ENCODE results near the gene IL11.

DNA sequence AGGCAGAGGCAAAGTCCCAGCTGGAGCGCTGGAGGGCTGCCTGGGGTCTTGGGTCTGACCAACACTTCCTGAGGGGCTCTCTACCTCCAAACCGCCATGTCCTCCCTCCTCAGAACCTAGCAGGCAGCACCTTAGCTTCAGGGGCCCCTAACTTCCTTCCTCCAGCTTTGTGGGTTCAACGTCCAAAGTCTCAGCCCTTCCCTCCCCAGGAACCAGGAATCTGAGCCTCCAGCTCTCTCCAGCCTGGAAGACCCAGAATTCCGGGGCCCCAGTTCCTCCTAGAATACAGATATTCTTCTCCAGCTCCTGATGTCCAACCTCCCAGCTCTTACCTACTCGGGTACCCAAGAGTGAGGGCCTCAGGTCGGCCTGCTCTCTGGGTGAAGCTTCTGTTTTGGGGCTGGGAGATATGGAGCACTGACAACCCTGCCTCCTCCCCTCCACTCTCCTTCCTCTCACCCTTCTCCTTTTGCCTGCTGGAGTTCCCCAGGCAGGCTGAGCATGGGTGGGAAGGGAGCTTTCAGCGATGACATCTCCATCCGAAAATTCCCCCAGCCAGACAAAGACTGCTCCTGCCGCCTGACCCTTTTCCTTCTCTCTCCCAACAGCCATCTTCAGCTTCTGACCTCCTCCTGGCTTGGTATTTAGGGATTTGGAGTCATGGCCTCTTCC, 48.7 kb downstream of the IL11 start:
- TF ChIP-seq, protein P1, sequence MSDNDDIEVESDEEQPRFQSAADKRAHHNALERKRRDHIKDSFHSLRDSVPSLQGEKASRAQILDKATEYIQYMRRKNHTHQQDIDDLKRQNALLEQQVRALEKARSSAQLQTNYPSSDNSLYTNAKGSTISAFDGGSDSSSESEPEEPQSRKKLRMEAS (IDR thresholded peaks at IDR 0.05): no peak
- no peak for TF ChIP-seq RAD21 (IDR thresholded peaks at IDR 0.05; ENCODE audit: low read depth)
- no peak for TF ChIP-seq CREB1 (IDR thresholded peaks at IDR 0.05; ENCODE audit: low read depth)
- TF ChIP-seq FOXM1 (IDR thresholded peaks at IDR 0.05; ENCODE audit: borderline replicate concordance, low read depth): no peak
- TF ChIP-seq TAF1 (IDR thresholded peaks at IDR 0.05; ENCODE audit: low read depth): no peak
- no peak for TF ChIP-seq YY1 (IDR thresholded peaks at IDR 0.05; ENCODE audit: low read depth)
- no peak for TF ChIP-seq EGR1 (IDR thresholded peaks at IDR 0.05)
- no peak for TF ChIP-seq TEAD4 (IDR thresholded peaks at IDR 0.05)
- TF ChIP-seq EP300 (IDR thresholded peaks at IDR 0.05; ENCODE audit: borderline replicate concordance): no peak
- no peak for TF ChIP-seq NFIC (IDR thresholded peaks at IDR 0.05)
- TF ChIP-seq, protein P2, sequence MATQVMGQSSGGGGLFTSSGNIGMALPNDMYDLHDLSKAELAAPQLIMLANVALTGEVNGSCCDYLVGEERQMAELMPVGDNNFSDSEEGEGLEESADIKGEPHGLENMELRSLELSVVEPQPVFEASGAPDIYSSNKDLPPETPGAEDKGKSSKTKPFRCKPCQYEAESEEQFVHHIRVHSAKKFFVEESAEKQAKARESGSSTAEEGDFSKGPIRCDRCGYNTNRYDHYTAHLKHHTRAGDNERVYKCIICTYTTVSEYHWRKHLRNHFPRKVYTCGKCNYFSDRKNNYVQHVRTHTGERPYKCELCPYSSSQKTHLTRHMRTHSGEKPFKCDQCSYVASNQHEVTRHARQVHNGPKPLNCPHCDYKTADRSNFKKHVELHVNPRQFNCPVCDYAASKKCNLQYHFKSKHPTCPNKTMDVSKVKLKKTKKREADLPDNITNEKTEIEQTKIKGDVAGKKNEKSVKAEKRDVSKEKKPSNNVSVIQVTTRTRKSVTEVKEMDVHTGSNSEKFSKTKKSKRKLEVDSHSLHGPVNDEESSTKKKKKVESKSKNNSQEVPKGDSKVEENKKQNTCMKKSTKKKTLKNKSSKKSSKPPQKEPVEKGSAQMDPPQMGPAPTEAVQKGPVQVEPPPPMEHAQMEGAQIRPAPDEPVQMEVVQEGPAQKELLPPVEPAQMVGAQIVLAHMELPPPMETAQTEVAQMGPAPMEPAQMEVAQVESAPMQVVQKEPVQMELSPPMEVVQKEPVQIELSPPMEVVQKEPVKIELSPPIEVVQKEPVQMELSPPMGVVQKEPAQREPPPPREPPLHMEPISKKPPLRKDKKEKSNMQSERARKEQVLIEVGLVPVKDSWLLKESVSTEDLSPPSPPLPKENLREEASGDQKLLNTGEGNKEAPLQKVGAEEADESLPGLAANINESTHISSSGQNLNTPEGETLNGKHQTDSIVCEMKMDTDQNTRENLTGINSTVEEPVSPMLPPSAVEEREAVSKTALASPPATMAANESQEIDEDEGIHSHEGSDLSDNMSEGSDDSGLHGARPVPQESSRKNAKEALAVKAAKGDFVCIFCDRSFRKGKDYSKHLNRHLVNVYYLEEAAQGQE (IDR thresholded peaks at IDR 0.05; ENCODE audit: low read depth): no peak
- TF ChIP-seq, protein P3, sequence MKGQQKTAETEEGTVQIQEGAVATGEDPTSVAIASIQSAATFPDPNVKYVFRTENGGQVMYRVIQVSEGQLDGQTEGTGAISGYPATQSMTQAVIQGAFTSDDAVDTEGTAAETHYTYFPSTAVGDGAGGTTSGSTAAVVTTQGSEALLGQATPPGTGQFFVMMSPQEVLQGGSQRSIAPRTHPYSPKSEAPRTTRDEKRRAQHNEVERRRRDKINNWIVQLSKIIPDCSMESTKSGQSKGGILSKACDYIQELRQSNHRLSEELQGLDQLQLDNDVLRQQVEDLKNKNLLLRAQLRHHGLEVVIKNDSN (IDR thresholded peaks at IDR 0.05): no peak
- TF ChIP-seq CEBPB (IDR thresholded peaks at IDR 0.05): no peak

Data from Ishikawa (cell line).